ENCODE results near the gene C5AR1.
"Not testable (repeated sequence)": the region's sequence is repeated elsewhere in the genome, so short reads cannot be mapped to it uniquely, and the experiment has no call there.

The C5AR1 gene

DNA sequence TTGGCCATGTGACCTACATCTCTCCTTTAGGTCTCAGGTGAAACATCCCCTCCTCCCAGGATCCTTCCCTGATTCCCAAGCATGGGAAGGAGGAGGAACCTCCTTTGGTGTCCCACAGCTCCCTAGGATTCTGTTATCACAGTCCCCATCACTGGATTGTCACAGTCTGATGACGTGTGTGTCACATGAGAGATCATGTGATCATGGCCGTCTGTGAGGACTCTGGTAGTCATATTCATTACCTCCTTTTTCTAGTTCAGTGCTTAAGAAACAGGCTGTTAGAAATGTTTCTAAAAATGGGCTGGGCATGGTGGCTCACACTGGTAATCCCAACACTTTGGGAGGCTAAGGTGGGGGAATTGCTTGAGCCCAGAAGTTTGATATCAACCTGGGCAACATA lies 42.4 kb downstream of the C5AR1 start:
- DNase-seq: no peak
- intact Hi-C loops (cut with DNase I): no loop called here

DNA sequence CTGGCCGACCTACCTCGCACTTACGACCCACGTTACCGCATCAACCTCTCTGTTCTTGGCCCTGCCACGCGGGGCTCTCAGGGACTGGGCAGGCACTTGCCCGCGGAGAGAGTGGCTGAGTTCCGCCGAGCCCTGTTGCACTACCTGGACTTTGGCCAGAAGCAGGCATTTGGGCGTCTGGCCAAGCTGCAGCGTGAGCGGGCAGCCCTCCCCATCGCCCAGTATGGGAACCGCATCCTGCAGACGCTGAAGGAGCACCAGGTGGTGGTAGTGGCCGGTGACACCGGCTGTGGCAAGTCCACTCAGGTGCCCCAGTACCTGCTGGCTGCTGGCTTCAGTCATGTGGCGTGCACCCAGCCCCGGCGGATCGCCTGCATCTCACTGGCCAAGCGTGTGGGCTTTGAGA lies 43.6 kb downstream of the C5AR1 start:
- intact Hi-C loops (cut with DNase I): no loop called here
- no peak for DNase-seq

DNA sequence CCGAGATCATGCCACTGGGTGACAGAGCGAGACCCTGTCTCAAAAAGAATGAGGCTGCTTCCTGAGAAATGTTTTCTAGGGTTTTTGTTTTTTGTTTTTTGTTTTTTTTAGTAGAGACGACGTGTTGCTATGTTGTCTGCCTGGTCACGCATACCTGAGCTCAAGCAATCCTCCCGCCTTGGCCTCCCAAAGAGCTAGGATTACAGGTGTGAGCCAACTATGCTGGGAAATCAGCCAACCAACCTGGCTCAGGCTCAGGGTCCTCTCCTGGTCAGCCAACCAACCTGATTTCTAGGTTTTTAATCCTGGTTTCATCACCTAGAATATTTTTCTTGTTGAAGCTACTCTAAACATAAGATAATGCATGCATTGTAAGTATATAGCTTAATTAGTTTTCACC lies 47.2 kb downstream of the C5AR1 start:
- no peak for DNase-seq
- intact Hi-C loops (cut with DNase I): no loop called here

DNA sequence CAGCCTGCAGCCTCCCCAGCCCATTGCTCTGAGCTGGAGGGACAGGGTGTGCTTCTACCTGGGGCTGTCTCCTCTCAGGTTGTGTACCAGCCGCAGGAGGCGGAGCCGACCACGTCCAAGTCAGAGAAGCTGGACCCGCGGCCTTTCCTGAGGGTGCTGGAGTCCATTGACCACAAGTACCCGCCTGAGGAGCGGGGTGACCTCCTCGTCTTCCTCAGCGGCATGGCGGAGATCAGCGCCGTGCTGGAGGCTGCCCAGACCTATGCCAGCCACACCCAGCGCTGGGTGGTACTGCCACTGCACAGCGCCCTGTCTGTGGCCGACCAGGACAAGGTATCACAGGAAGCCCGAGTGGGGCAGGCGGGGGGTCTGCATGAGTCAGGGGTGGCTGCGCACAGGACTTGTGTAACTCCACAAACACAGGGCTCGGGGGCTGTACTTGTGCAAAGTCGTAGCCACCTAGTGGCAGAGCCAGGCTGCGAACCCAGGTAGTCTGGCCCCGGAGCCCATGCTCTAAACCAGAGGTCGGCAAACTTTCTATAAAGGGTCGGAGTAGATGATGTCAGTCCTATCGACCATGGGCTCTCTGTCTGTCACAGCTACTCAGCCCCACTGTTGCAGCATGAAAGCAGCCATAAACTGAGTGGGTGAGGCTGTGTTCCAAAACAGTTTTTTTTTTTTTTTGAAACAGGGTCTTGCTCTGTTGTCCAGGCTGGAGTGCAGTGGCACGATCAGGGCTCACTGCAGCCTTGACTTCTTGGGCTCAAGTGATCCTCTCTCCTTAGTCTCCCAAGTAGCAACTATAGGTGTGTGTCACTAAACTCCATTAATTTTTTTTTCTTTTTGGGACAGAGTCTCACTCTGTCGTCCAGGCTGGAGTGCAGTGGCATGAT lies 48.4 kb downstream of the C5AR1 start:
- intact Hi-C loops (cut with DNase I): no loop called here
- no peak for DNase-seq

DNA sequence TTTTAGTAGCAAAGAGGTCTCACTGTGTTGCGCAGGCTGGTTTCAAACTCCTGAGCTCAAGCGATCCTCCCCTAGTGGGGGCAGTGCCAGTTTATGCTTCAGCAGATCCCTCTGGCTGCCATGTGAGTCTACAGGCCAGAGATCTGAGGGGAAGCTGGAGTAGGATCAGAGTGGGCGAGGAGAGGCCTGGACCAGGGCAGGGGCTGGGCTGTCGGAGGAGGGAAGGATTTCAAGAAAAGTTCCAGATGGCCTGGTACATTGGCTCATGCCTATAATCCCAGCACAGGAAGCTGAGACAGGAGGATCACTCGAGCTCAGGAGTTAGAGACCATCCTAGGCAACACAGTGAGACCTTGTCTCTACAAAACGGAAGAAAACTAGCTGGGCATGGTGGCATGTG lies 49.3 kb downstream of the C5AR1 start:
- DNase-seq: no peak
- intact Hi-C loops (cut with DNase I): no loop called here

DNA sequence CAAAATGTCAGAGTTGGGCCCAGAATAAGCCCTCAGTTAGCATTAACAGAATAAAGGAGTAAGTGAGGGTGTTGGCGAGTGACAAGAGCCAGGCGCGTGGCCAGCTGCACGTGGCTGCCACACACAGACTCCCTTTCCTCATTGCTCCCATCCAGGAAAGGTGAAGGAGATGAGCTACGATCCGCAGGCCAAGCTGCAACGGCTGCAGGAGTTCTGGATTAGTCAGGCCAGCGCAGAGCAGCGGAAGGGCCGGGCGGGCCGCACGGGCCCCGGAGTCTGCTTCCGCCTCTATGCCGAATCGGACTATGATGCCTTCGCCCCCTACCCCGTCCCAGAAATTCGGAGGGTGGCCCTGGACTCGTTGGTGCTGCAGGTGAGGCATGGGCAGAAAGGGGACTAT lies 52.7 kb downstream of the C5AR1 start:
- intact Hi-C loops (cut with DNase I): no loop called here
- DNase-seq: no peak

DNA sequence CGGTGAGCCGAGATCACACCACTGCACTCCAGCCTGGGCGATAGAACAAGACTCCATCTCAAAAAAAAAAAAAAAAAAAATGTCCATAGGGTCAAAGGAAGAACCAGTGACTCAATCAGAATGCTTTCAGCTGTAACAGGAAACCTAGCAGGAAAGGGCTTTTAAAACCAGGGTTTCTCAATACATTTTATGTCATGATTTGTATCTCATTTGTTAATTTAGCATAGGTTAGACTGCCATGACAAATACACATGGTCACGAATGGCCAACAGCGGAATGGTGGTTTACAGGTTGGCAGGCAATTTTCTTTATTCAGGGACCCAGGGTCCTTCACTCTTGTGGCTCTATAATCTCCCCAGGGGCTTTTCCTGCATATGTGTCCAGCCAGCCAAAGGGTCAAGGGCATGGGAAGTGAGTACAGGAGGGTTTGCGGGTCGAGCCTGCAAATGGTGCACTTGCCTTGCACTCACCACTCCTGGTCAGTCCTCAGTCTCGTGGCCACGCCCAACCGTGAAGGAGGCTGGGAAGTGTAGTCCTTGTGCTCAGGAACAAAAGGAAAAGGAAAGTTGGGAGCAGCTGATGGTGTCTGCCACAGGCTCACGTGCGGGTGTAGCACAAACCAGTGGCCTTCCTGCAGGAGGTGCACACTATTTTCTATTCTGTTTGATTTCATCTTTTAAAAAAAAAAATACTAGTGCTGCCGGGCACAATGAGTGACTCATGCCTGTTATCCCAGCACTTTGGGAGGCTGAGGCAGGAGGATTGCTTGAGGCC lies 54.3 kb downstream of the C5AR1 start:
- DNase-seq: no peak

DNA sequence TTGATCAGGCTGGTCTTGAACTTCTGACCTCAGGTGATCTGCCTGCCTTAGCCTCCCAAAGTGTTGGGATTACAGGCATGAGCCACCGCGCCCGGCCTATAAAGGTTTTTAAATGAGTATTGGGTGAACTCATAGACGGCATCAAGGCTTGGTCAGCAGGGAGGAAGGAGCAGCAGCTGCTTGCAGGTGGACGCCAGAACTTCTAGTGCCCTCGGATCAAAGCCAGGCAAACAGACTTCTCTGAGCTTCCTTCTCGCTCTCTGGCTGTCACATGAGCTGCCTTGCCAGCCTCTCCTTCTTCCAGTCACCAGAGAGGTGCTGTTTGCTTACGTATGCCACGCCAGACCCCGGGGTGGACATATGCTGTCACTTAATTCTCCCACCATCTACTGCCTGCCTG lies 55.8 kb downstream of the C5AR1 start:
- intact Hi-C loops (cut with DNase I): not testable (repeated sequence)

More for the DNA sequence above, 54.3 kb downstream of the C5AR1 start:
- intact Hi-C loops (cut with DNase I): no loop called here

DNA sequence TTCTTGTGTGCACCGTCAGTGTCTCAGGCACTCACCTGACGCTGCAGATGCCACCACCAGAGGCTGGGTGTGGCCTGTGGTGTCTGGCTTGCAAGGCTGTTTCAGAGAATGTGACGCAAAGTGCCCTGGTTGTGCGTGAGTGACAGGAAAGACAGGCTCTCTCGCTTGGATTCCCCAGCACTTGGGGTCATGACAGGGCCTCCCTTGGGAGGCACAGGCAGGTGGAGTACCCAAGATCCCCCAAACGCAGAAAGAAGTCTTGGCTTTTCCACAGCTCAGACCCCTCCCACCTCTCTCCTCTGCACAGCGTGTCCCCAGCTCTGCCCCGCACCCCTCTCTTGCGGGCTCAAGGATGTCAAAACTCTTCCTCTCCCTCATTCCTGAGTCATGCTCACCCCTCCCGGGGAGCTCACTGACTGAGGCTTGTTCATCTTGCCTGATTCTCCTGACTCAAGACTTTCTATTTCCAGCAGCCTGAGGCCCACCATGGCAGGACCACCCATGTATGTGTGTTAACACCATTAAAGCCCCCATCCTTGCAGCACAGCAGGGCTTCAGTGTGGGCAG lies 60.5 kb downstream of the C5AR1 start:
- peak; percentile 39 to 93 (median 74) for DNase-seq
- intact Hi-C loops (cut with DNase I): no loop called here

More for the DNA sequence above, 55.8 kb downstream of the C5AR1 start:
- DNase-seq: not testable (repeated sequence)

DNA sequence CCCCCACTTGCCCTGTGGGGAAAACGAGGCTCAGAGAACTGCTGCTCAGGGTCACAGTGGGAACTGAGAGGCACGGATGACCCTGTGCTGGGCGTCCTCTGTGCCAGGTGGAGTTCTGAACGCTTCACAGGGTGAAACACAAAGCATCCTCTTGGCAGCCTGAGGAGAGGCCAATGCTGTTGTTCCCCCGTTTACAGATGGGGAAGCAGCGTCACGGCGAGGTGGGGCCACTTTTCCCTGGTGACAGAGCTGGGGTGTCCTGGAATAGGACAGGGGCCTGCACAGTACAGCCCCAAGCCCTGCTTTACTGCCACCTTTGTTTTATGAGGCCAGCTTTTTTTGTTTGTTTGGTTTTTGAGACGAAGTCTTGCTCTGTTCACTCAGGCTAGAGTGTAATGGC lies 61.6 kb downstream of the C5AR1 start:
- DNase-seq: no peak
- intact Hi-C loops (cut with DNase I): no loop called here

Data from head of caudate nucleus (tissue), 42 donors.